HG03378 (cell line): Measurements from ENCODE around the gene HTR6.

Experiments
- ATAC-seq: cut with Tn5 transposase; IDR thresholded peaks from one replicate; pipeline ENCODE4 v1.9.1; 2021; ENCODE audit warnings: mild to moderate bottlenecking, moderate library complexity; ENCODE audit not compliant: unreplicated experiment

The HTR6 gene

GRCh38 chr1:19717467-19717866, 52.8 kb downstream of the HTR6 start:
- no peak for ATAC-seq

GRCh38 chr1:19720174-19720573, 55.5 kb downstream of the HTR6 start:
- ATAC-seq = no peak

GRCh38 chr1:19720973-19721372, 56.3 kb downstream of the HTR6 start:
- ATAC-seq = no peak

- no peak for ATAC-seq
Measured at GRCh38 chr1:19723874-19724273, 59.2 kb downstream of the HTR6 start.

GRCh38 chr1:19725606-19726005, 60.9 kb downstream of the HTR6 start:
- ATAC-seq = no peak

- no peak for ATAC-seq
Measured at GRCh38 chr1:19728413-19729145, 63.9 kb downstream of the HTR6 start.

- ATAC-seq = no peak
Measured at GRCh38 chr1:19730232-19730631, 65.6 kb downstream of the HTR6 start.
